HepG2 (cell line): ENCODE measurements around the gene SH3D19. TPM values are rescaled to one million over a fixed set of nuclear protein-coding genes. Genes with fewer than 3 reads are reported as not detected.

Experiments used
- ATAC-seq: fragments of 200-7000 bp; cut with Tn5 transposase; 3 replicates; pipeline ENCODE4 v1.9.1; 2020; ENCODE audit warnings: mild to moderate bottlenecking, moderate library complexity
- BruUV-seq: library from RNA; stranded (reverse); fragments of 400-500 nt; replicated peaks from 2 replicates; lab custom pipeline; 2021; lab: Mats Ljungman, UMichigan
- CTCF ChIA-PET: fragments of 300-600 bp; formaldehyde crosslinking; extraction: SDS; loops from one replicate; lab custom pipeline; 2021; ENCODE audit warnings: low total read pairs, inconsistent platforms, low intra/inter-chr PET ratio; lab: Yijun Ruan, JAX
- POLR2A ChIA-PET: fragments of 350-600 bp; sonication (Branson Sonifier 250); formaldehyde crosslinking; loops from one replicate; lab custom pipeline; 2020; ENCODE audit warnings: antibody characterized with exemption, inconsistent platforms; lab: Yijun Ruan, JAX
- DNase-seq: peaks from one replicate; pipeline ENCODE4 v3.0.0-alpha.2; 2015; ENCODE audit warnings: low spot score
- FAIRE-seq: peaks from 3 replicates; lab custom pipeline; 2011; peaks lifted over from hg19 to GRCh38; lab: Jason Lieb, UNC
- H2AFZ ChIP-seq: one replicate; pipeline ENCODE4 v1.6.1; 2011; ENCODE audit warnings: low read length, inconsistent platforms
- H3K27ac ChIP-seq: fragments of 300-600 bp; 3 replicates; pipeline ENCODE4 v1.8.0; 2011; ENCODE audit warnings: mixed run types, mild to moderate bottlenecking, mixed read lengths, low read length, inconsistent platforms; ENCODE audit not compliant: insufficient read depth; ENCODE audit errors: extremely low read length
- H3K27me3 ChIP-seq, 2 experiments: fragments of 200-600 bp in 1 of 2; 2 replicates in 1 of 2; 3 replicates in 1 of 2; pipeline versions ENCODE4 v1.6.0 to v1.8.0; 2011; ENCODE audit warnings: low read length in 2 of 2, mild to moderate bottlenecking in 2 of 2, moderate library complexity in 2 of 2, inconsistent platforms in 1 of 2; ENCODE audit not compliant: insufficient read depth in 2 of 2, control insufficient read depth in 1 of 2
- H3K36me3 ChIP-seq, 2 experiments: fragments of 200-600 bp in 1 of 2; replicated peaks in 1 of 2; 2 replicates in 1 of 2; 3 replicates in 1 of 2; pipeline versions ENCODE4 v1.5.1 to v1.8.0; 2011; ENCODE audit warnings: low read length in 2 of 2, inconsistent platforms in 1 of 2; ENCODE audit not compliant: insufficient read depth in 2 of 2, control insufficient read depth in 1 of 2
- H3K4me1 ChIP-seq: 2 replicates; pipeline ENCODE4 v1.5.1; 2012; ENCODE audit warnings: low read length, inconsistent platforms; ENCODE audit not compliant: insufficient read depth
- H3K4me2 ChIP-seq: 2 replicates; pipeline ENCODE4 v1.6.0; 2011; ENCODE audit warnings: low read depth, low read length, inconsistent platforms
- H3K4me3 ChIP-seq, 3 experiments: fragments of 200-600 bp in 1 of 3; sonication (generic), shearing (Covaris generic) in 1 of 3; replicated peaks in 1 of 3; 2 replicates each; pipeline ENCODE4 v1.5.1; 2011 to 2016; ENCODE audit warnings: low read length in 3 of 3, inconsistent platforms in 2 of 3, low read depth in 2 of 3, mild to moderate bottlenecking in 2 of 3, control low read depth in 1 of 3, mixed read lengths in 1 of 3; ENCODE audit not compliant: insufficient read depth in 1 of 3
- H3K79me2 ChIP-seq: one replicate; pipeline ENCODE4 v1.6.1; 2011; ENCODE audit warnings: low read length, inconsistent platforms; ENCODE audit not compliant: insufficient read depth
- H3K9ac ChIP-seq: 2 replicates; pipeline ENCODE4 v1.6.0; 2011; ENCODE audit warnings: mild to moderate bottlenecking, low read depth, low read length, inconsistent platforms; ENCODE audit not compliant: insufficient read depth
- H3K9me3 ChIP-seq: 2 replicates; pipeline ENCODE4 v1.5.1; 2012; ENCODE audit warnings: mild to moderate bottlenecking, low read length
- H4K20me1 ChIP-seq: 2 replicates; pipeline ENCODE4 v1.6.0; 2011; ENCODE audit warnings: inconsistent platforms, mild to moderate bottlenecking, low read length, moderate library complexity; ENCODE audit not compliant: insufficient read depth
- BCL3 ChIP-seq: sonication (generic); formaldehyde crosslinking; IDR thresholded peaks from 2 replicates; pipeline ENCODE4 v1.5.1; 2020; ENCODE audit warnings: mild to moderate bottlenecking, missing genetic modification reagents, moderate library complexity
- GABPA ChIP-seq, 2 experiments: IDR thresholded peaks; 2 replicates each; pipeline ENCODE4 v1.6.1; 2011 to 2016; ENCODE audit warnings: low read depth in 2 of 2, low read length in 1 of 2, missing biosample characterization in 1 of 2, missing genetic modification characterization in 1 of 2
- HNRNPK ChIP-seq: fragments of 200-400 bp; formaldehyde crosslinking; IDR thresholded peaks from 2 replicates; pipeline ENCODE4 v1.6.1; 2018; ENCODE audit warnings: low read length, low read depth, moderate library complexity, mild to moderate bottlenecking; ENCODE audit not compliant: poor library complexity, severe bottlenecking
- HOXA9 ChIP-seq: sonication (generic); formaldehyde crosslinking; IDR thresholded peaks from 2 replicates; pipeline ENCODE4 v1.8.1; 2022; ENCODE audit warnings: missing genetic modification reagents, mild to moderate bottlenecking, moderate library complexity, borderline replicate concordance
- NFYC ChIP-seq: IDR thresholded peaks from 2 replicates; pipeline ENCODE4 v1.6.1; 2016; ENCODE audit warnings: missing genetic modification reagents, missing compliant biosample characterization
- PBX2 ChIP-seq: IDR thresholded peaks from 2 replicates; pipeline ENCODE4 v1.6.1; 2016; ENCODE audit warnings: control low read depth
- USF2 ChIP-seq, 2 experiments: sonication (generic) in 1 of 2; formaldehyde crosslinking in 1 of 2; IDR thresholded peaks; 2 replicates each; pipeline versions ENCODE4 v1.5.1 to v1.6.1; 2011 to 2020; ENCODE audit warnings: borderline replicate concordance in 1 of 2, low read depth in 1 of 2, low read length in 1 of 2, mild to moderate bottlenecking in 1 of 2, missing genetic modification reagents in 1 of 2, moderate library complexity in 1 of 2
- ZNF180 ChIP-seq: sonication (generic); formaldehyde crosslinking; IDR thresholded peaks from 2 replicates; pipeline ENCODE4 v1.4.0; 2020; ENCODE audit warnings: low read depth, missing genetic modification reagents, borderline replicate concordance
- ZNF563 ChIP-seq: sonication (generic); formaldehyde crosslinking; IDR thresholded peaks from 2 replicates; pipeline ENCODE4 v1.8.0; 2022; ENCODE audit warnings: mild to moderate bottlenecking, moderate library complexity, missing genetic modification reagents
- ZNF704 ChIP-seq: sonication (generic); formaldehyde crosslinking; IDR thresholded peaks from 2 replicates; pipeline ENCODE4 v1.8.1; 2023; ENCODE audit warnings: mild to moderate bottlenecking, inconsistent platforms, moderate library complexity, missing genetic modification reagents, borderline replicate concordance
- ZSCAN5A ChIP-seq: sonication (generic); formaldehyde crosslinking; IDR thresholded peaks from 2 replicates; pipeline ENCODE4 v1.8.0; 2022; ENCODE audit warnings: mild to moderate bottlenecking, missing genetic modification reagents, borderline replicate concordance
- WGBS: methylation state at CpG from one replicate; pipeline ENCODE4 v1.1.6; 2017; ENCODE audit warnings: low lambda C conversion rate; 5-methylcytosine and 5-hydroxymethylcytosine counted together
- in situ Hi-C: cut with HindIII; loops from 2 replicates; pipeline ENCODE4 v1.10.0; 2017; ENCODE audit warnings: low pct_unique_long_range_greater_than_20kb; ENCODE audit not compliant: extremely low pct_ligation_motif_present
- intact Hi-C: fragments of 100-400 bp; cut with micrococcal nuclease; formaldehyde crosslinking; loops from one replicate; pipeline ENCODE4 v1.10.0; 2022; ENCODE audit not compliant: unreplicated experiment
- polyA plus RNA-seq, 8 experiments: library from polyadenylated mRNA; depleted of rRNA in 3 of 8; stranded (reverse) in 7 of 8; unstranded in 1 of 8; fragments of >200 nt; fragmentation: Illumina TruSeq in 4 of 8; extraction: Trizol in 4 of 8; gene quantifications; 2 replicates each; pipeline versions ENCODE4 v1.2.1 to v1.2.3, GENCODE V29; 2011 to 2016; ENCODE audit warnings: low read depth in 4 of 8, missing spikeins in 1 of 8, mixed read lengths in 1 of 8; ENCODE audit not compliant: insufficient read depth in 1 of 8
- total RNA-seq, 5 experiments: library from RNA; depleted of rRNA; stranded (reverse); fragments of >200 nt; fragmentation: Illumina TruSeq; extraction: Trizol; gene quantifications; 2 replicates each; pipeline ENCODE4 v1.2.3, GENCODE V29; 2016; ENCODE audit warnings: low read depth in 1 of 5
- TF ChIP-seq, protein P1 (sequence below): sonication (generic); formaldehyde crosslinking; IDR thresholded peaks from 2 replicates; pipeline ENCODE4 v1.8.0; 2023; ENCODE audit warnings: mild to moderate bottlenecking, missing genetic modification reagents

SH3D19 gene
- total and polyA plus RNA-seq, 2 of the 13 experiments (the other 11 are each of a cell fraction or from before 2014, with no cell fraction given): 31.2 to 38.0 TPM

- 87% methylated on average over 10 of the region's 10 CpGs for WGBS
- ATAC-seq: no peak
- H3K4me2 ChIP-seq: no peak overlapping the region
- peaks cover 6 to 16% of the 10 kb centered on the region in 2 experiments; a peak in 3 of 5 replicates for H3K36me3 ChIP-seq
- intact Hi-C loops (no loop called here), in situ Hi-C loops (no loop called here)
- H3K27me3 ChIP-seq: no peaks in the 10 kb centered on the region; a peak in 1 of 5 replicates
- BruUV-seq: no TSS peak
- no peaks in the 10 kb centered on the region for H3K9me3 ChIP-seq
- H3K27ac ChIP-seq: no peak overlapping the region
- H3K9ac ChIP-seq: no peak overlapping the region
- H3K4me3 ChIP-seq: no peak overlapping the region
- no peak for DNase-seq
- CTCF ChIA-PET: no interaction called here
- H3K4me1 ChIP-seq: no peaks in the 10 kb centered on the region
- FAIRE-seq: no peak
- POLR2A ChIA-PET: no interaction called here
- H2AFZ ChIP-seq: no peak overlapping the region
- H3K79me2 ChIP-seq: peaks cover 24% of the 10 kb centered on the region
- no peaks in the 10 kb centered on the region; the same call in 1 of the 2 replicates for H4K20me1 ChIP-seq
- no peak for TF ChIP-seq BCL3 (CRISPR knock-in tag)
- no peak for TF ChIP-seq HNRNPK
- TF ChIP-seq NFYC: no peak
- TF ChIP-seq ZSCAN5A (CRISPR knock-in tag): no peak
- TF ChIP-seq, protein P1, sequence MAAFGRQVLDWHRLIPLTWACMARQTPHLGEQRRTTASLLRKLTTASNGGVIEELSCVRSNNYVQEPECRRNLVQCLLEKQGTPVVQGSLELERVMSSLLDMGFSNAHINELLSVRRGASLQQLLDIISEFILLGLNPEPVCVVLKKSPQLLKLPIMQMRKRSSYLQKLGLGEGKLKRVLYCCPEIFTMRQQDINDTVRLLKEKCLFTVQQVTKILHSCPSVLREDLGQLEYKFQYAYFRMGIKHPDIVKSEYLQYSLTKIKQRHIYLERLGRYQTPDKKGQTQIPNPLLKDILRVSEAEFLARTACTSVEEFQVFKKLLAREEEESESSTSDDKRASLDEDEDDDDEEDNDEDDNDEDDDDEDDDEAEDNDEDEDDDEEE (CRISPR knock-in tag): no peak
- no peak for TF ChIP-seq HOXA9 (CRISPR knock-in tag)
- no peak for TF ChIP-seq ZNF704
- TF ChIP-seq ZNF180 (CRISPR knock-in tag): no peak
- TF ChIP-seq USF2 (IDR thresholded peaks at IDR 0.05; ENCODE audit: low read depth, low read length): no peak
- TF ChIP-seq USF2 (CRISPR knock-in tag; IDR thresholded peaks at IDR 0.05; ENCODE audit: borderline replicate concordance): no peak
- no peak for TF ChIP-seq GABPA (IDR thresholded peaks at IDR 0.05; ENCODE audit: low read depth, low read length)
- TF ChIP-seq GABPA (CRISPR knock-in tag; IDR thresholded peaks at IDR 0.05; ENCODE audit: low read depth): no peak
- no peak for TF ChIP-seq ZNF563
- no peak for TF ChIP-seq PBX2 (CRISPR knock-in tag)
Measured at GRCh38 chr4:151226004-151226932, 99.1 kb downstream of the SH3D19 start.
